ENCODE results near the gene LENEP.

LENEP gene

DNA sequence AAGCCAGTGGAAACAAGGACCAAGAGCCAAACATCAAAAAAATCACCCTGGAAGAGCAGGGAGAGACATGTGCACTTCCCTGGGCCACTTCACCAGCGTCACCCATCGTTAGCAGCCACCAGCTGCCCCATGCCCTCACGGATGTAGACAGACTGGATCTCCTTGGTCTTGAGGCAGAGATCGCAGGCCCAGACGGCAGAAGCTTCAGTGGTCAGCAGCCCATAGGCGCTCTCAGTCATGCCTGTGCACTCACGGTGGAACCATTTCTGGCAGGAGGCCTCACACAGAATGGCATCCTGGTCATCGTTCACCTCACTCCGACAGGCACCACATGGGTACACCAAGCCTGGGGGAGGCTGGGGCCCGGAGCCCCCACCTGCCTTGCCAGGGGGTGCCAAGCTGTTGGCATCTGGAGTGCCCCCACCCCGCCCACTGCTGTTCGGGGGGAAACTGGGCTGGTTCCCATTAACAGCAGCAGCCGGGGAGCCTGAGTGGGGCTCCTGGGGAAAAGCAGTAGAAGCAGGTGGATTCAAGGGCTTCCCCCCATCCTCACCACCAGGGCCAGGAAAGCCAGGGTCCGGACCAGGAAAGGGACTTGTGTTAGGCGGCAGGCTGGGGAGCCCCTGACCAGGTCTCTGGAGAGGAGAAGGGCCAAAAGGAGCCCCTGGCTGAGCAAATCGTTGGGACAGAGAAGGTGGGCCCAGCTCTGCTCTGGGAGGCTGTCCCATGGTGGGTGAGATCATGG, 34.5 kb upstream of the LENEP start:
- in situ Hi-C loops (cut with MboI; ENCODE audit: low pct_unique_long_range_greater_than_20kb, low sequenced_read_pairs), result no loop called here

DNA sequence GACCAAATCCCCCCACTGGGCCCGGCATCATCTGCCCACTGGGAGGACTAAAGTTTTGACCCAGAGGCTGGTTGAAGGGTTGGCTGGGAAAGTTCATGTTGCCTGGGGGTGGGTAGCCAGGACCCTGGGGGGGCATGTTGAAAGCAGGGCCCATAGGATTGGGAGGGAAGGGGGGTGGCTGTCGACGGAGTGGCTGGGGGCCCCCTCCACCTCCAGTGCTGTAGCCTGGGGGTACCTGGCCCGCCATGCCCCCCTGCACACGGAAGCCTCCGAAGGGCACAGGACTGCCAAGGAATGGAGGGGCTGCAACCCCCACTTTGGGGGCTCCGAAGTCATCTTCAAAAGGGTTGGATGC, 34.0 kb upstream of the LENEP start:
- in situ Hi-C loops (cut with MboI; ENCODE audit: low pct_unique_long_range_greater_than_20kb, low sequenced_read_pairs), result no loop called here

More for the DNA sequence above, 34.5 kb upstream of the LENEP start:
- no peak for DNase-seq

DNA sequence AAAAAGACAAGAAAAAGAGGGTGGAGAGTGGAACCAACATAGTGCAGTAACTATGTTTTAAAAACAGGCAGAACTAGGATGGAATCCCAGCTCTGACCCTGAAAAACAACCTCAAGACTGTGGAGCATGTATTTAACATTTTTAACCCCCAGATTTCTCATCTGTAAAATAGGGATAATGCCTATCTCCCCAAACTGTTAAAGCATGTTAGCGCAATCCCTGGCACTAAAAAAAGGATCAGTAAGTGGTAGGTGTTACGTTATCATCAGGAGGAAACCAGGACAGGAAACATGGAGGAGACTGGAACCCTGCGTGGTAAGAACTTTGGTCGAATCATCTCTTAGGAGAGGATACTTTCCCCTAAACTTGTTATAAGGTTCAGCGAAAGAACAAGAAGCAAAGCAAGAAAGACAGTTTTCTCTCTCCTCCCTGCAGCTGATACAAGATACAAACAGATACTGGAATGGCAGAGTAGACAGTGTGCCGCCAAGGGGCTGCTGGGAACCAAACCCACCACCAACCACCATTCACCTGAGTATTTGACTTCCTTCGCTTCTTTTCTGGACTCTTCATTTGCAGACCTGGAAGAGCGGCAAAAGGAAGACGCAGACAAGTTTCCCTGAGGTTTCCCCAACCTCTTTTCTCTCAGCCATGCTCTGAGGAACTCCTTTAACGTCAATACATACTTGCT, 32.8 kb upstream of the LENEP start:
- in situ Hi-C loops (cut with MboI; ENCODE audit: low pct_unique_long_range_greater_than_20kb, low sequenced_read_pairs), result no loop called here

More for the DNA sequence above, 34.0 kb upstream of the LENEP start:
- no peak for DNase-seq

DNA sequence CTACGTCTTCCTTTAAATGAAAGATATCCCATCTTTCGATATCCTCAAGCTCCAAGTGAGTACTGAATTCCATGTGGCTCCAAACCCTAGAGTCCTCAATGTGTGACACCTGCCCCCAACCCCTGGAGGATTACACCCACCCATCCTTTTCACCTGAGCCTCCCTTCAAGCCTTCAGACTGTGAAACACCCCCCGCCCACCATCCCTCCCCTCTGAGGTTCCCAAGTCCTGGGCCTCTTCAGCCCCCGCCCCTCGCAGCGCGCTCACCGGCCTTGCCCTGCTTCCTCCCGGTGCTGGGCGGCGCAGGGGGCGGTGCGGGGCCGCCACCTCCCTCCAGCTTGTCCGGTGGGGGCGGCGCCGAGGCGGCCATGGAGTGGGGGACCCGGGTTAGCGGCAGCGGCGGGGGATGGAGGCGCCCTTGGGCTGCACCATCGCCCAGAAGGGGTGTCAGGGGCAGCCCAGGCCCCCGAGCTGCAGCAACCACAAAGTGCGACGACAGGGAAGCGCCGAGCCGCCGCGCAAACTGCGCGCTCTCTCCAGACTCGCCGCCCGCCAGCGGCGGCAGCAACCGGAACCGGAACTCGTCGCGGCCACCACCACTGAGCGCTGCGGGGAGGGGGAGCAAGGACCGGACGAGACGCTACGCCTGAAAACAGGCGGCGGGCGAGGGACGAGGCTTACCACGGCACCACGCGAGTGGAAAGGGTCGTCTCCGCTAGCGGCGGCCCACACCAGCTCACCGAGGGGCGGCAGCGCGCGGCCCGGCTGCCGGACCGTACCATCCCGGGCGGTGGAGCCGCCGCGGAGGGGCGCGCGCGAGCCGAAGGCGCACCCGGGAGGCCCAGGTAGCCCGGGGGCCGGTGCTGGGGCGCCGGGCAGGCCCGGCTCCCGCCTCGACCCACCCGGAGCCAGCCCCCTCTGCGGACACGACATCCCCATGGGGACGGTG, 31.9 kb upstream of the LENEP start, which contains the start of gene PYGO2:
Gene PYGO2 (minus strand): TSS at position 576 of the 949 bp plus-strand sequence. CDS start 206 bp downstream, at position 370.
- peak; percentile 85 for DNase-seq
- in situ Hi-C loops (cut with MboI; ENCODE audit: low pct_unique_long_range_greater_than_20kb, low sequenced_read_pairs), result no loop called here

More for the DNA sequence above, 32.8 kb upstream of the LENEP start:
- DNase-seq, result no peak

DNA sequence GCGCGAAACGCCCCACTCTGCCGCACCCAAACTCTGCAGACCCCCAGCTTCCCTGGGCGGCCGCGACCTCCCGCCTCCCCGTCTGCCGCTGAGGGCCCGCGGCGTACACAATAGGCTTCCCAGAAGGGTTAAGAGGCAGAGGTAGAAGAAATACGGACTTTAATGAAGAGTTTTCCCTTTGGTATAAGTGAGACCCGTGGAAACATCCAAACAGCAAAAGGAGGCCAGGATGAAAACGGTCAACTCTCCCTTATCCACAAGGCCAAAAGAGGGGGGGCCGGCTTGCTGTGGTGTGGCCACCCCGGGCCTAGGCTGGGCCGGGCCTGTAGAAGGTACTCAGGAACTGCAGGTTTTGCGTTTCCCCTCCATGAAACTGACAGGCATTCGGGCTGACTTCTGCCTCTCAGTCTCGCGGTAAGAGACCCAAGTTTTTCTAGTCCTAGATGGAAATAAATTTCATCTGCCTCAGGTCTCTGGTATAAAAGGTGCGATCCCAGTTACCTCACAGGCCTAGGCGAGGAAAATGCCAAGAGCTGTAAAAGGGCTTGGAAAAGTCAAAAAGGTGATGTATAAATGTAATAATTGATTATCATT, 31.1 kb upstream of the LENEP start:
- in situ Hi-C loops (cut with MboI; ENCODE audit: low pct_unique_long_range_greater_than_20kb, low sequenced_read_pairs), result no loop called here

DNA sequence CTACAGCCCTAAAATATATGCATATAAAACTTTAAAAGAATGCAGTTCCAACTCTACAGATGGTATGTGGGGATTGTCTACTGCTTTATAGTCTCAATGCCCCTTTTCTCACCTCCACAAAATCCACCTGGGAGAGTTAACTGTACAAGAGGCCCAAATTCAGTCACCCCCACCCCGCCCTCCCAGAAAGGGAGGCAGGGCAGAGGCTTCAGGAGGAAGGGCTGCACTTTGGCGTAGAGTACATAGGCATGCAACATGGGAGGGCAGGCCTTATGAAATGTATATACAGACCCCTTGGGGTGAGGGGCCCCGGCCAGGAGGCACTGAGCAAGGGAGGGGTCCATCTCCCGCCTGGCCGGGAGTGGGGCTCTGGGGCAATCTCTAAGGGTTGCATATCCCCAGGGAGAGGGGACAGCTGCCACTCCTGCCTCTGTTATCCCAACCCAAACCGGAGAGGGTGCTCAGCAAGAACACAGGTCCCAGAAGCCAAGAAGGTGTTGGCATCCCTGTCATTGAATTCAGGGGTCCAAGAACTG, 30.5 kb upstream of the LENEP start:
- in situ Hi-C loops (cut with MboI; ENCODE audit: low pct_unique_long_range_greater_than_20kb, low sequenced_read_pairs), result no loop called here
- DNase-seq, result no peak

More for the DNA sequence above, 31.1 kb upstream of the LENEP start:
- DNase-seq, result peak; percentile 64

DNA sequence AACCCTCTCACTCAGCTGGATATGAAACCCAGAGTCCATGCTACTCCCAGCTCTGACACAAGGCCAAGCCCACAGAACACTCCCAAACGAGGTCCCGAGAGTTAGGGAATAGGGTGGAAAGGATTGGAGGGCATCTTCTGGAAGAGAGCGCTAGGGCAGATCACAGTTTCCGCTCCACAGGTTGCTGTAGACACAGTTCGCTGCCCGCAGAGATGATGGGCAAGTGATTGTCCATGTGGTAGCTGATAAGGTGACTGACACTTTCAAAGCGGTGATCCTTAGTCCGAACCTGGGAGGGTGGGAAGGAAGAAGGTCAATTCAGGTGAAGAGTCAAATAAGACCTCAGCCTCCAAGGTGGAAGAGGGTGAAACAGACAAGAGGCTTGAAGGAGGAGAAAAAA, 29.7 kb upstream of the LENEP start:
- in situ Hi-C loops (cut with MboI; ENCODE audit: low pct_unique_long_range_greater_than_20kb, low sequenced_read_pairs), result no loop called here

DNA sequence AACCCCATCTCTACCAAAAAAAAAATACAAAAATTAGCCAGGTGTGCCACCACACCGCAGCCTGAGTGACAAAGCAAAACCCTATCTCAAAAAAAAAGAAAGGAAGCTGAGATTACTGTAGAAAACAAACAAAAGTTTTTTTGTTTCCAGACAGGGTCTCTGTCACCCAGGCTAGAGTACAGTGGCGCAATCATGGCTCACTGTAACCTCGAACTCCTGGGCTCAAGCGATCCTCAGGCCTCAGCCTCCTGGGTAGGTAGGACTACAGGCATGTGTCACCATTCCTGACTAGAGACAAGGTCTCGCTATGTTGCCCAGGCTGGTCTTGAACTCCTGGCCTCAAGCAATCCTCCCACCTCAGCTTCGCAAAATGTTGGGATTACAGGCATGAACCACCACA, 29.0 kb upstream of the LENEP start:
- no peak for DNase-seq
- in situ Hi-C loops (cut with MboI; ENCODE audit: low pct_unique_long_range_greater_than_20kb, low sequenced_read_pairs), result no loop called here

More for the DNA sequence above, 29.7 kb upstream of the LENEP start:
- DNase-seq, result no peak

DNA sequence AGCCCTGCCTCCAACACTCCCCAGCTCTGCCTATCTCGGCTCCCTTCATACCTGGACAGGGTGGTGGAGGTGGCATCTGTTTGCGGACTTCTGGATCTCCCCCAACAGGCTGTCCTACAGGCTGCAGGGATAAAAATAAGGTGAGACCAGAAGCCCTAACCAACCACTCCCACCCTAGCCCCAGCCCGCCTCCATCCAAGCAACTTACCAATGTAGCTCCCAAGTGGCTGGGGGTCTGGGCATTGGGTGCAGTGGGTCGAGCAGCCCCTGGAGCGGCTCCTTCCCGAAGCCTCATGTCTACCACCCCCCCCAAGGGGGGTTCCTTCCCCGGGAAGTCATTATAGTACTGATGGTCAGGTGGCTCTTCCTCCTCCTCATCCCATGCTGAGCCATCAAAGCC, 27.3 kb upstream of the LENEP start:
- in situ Hi-C loops (cut with MboI; ENCODE audit: low pct_unique_long_range_greater_than_20kb, low sequenced_read_pairs), result no loop called here
- no peak for DNase-seq

DNA sequence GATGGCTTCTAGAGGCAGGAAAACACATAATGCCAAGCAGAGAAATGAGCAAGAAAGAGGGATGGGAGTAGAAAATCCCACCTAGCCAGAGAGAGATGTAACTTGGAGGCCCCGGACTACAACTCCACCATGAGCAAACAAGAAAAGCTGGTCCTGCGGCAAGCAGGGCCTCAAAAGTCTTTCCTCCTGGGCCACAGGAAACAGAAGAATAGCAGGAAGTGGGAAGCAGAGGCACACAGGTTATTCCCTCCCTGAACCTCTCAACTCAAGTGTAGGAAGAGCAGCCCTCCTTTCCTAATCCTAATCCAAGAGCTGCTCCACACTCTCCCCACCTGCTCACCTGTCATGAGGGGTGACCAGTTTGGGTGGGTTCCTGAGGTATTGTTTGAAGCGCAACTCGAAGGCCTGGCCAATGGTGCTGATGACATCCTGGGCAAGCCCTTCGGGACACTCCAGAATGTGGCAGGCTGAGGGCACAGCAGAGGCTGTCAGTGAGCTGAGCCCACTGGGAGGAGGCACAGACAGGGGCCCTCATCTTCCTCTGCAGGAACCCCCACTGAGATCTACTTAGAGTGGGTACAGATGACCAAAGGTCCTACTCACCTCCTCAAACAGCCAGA, 25.9 kb upstream of the LENEP start:
- DNase-seq, result no peak

DNA sequence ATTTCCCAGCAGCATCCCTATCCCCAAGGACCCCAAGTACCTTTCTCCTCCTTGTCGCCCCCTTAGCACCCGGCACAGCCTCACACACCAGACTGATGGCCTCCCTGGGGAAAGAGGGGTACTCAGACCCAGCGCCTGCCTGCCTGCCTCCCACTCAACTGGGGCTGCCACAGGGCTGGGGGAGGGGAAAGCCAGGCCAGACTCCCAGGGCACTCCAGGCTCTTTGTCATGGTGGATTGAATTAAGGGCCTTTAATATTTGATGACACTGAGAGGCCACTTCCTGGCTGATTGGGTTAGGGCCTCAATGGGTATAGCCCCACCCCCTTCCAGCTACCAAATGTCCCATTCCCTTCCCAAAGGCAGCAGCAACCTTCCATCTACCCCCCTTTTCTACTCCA, 24.7 kb upstream of the LENEP start:
- DNase-seq, result no peak
- in situ Hi-C loops (cut with MboI; ENCODE audit: low pct_unique_long_range_greater_than_20kb, low sequenced_read_pairs), result no loop called here

More for the DNA sequence above, 25.9 kb upstream of the LENEP start:
- in situ Hi-C loops (cut with MboI; ENCODE audit: low pct_unique_long_range_greater_than_20kb, low sequenced_read_pairs), result no loop called here

DNA sequence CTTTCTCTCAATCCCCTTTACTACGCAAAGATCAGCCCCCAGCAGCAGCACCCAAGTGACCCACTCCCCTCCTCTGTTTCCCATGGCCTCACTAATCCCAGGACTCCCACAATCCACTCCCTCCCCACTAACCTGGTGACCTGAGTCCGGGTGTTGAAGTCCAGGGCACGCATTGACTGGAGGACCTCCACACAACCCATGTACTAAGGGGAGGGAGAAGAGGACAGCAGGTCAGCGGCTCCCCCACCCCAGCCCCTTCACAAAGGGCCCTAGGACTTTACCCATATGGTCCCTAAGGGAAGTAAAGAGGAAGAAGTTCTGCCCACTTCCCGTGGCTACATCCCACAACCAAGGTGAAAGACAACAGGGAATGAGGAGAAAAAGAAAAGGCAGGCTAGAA, 24.1 kb upstream of the LENEP start:
- in situ Hi-C loops (cut with MboI; ENCODE audit: low pct_unique_long_range_greater_than_20kb, low sequenced_read_pairs), result no loop called here
- DNase-seq, result no peak

DNA sequence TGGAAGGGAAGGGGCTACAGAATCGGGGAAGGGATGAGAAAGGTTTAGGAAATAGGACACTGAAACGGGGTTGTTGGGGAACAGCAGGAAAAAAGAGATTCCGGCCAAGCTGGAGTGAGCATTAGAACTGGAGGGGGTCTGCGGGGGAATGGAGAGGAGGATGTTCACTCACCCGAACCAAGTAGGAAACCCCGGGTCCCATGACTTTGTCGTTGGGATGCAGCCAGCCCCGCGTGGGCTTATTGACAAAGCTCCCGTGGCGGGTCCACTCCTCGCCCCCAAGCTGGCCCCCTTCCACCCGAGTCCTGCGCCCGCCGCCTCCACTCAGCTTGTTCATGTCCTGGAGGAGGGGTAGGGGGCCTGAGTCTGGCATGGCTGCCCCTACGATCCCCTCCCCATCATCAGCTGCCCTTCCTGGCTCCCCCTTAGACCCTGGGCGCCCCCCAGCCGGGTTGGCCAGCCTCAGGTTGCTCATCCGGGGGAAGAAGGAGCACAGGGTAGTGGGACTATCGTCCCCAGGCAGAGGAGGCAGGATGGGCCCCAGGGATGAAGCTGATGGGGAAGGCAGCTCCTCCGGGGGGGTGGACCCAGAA, 23.4 kb upstream of the LENEP start:
- no peak for DNase-seq
- in situ Hi-C loops (cut with MboI; ENCODE audit: low pct_unique_long_range_greater_than_20kb, low sequenced_read_pairs), result no loop called here

DNA sequence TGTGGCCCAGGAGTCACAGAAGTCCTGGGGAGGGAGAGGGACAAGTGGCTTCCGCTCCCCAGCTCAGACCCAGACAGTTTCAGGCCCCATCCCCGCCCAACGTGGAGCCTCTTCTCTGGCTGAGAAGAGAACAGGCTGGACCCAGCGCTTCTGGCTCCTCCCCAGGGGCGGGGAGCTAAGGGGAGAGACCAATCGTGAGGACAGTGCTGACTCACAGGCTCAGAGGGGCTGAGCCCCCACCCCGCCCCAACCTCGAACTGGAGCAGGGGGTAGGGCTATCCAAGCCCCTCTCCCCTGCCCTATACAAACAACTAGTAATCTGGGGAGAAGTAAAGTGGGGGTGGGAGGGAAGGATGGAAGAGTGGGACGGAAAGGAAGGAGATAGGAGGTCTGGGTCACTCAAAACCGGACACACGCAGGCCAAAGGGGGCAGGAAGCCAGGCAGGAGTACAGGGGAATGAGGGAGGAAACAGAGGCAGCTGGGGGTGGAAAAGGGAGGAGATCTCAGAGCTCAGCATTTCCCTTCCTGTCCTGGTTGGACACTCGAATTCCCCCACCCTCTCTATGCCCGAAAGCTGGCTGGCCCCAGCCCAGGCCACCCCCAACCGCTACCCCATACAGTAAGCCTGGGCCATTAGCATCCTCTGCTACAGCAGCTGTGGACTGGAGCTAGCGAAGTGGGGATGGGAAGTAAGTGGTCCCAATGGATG, 22.6 kb upstream of the LENEP start, which contains the start of gene SHC1:
Gene SHC1 (minus strand): TSS at position 117 of the 710 bp plus-strand sequence. CDS start 221 bp downstream, outside the sequence.
- no peak for DNase-seq
- in situ Hi-C loops (cut with MboI; ENCODE audit: low pct_unique_long_range_greater_than_20kb, low sequenced_read_pairs), result no loop called here

DNA sequence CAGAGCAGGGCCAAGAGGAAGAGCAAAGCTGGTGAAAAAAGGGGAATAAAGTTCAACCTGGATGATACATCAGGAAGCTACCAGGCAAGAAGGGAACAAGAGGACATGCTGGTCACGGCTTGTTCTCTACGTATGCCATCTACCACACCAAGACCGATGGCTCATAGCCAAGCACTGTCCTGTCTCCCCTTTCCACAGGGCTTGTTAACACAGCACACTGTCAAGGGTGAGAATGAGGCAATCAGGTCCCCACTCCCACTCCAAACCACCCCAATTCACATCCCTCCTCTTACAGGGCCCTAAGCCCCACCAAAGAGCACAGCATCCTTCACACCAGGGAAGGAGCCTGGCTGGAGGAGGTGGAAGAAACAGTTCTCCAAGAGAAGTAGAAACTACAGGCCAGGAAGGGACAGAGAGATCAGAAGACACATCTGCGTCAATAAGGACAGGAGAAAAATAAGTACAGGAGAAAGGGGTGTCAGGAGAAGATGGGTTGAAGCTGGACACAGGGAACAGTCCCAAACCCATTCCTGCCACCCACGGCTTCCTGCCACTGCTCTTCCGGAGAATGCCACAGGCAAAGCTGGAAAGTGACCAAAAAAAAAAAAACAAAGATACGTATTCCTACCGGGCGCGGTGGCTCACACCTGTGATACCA, 21.9 kb upstream of the LENEP start:
- no peak for DNase-seq
- in situ Hi-C loops (cut with MboI; ENCODE audit: low pct_unique_long_range_greater_than_20kb, low sequenced_read_pairs), result no loop called here

DNA sequence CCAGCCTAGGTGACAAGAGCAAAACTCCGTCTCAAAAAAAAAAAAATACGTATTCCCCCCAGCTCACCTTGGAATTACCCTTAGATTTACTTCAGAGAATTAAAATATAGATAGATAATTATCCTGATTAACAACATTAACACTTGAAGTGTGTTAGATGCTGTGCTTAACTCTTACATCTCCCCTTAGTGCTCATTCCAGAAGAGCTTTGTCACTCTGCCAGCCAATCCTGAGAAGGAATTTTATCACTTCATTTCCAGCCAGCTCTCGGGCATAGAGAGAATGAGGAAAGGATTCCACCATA, 21.2 kb upstream of the LENEP start:
- in situ Hi-C loops (cut with MboI; ENCODE audit: low pct_unique_long_range_greater_than_20kb, low sequenced_read_pairs), result no loop called here
- DNase-seq, result no peak

Data from KBM-7 (cell line).